ENCODE data around the gene ARHGAP35. TPM values are rescaled to one million over a fixed set of nuclear protein-coding genes. Genes with fewer than 3 reads are reported as not detected.
A peak's percentile ranks its signal among the peaks of the same experiment; 100 is the strongest.

Gene ARHGAP35
- total and polyA plus RNA-seq, 2 donors (not counting 3 experiments of a cell fraction or from before 2014, with no cell fraction given), result 25.7 to 51.3 TPM

DNA sequence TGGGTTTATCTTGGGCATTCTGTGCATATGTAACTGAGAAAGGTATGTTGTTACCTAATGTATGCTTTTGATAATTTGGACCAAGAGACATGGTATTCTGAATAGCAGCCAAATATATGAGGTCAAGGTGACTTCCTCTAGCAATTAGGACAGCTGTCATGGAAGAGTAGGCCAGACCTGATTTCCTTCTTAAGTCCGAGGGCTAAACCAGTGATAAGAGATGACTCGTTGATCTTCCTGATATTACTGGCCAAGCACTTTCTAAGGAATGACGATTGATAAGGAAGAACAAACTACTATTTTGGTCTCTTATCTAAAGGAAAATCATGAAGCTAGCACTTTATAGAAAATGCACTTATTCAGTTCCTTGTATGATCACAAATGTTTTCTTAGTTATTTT, 42.7 kb downstream of the ARHGAP35 start:
- Histone ChIP-seq H3K27ac (ENCODE audit: insufficient read depth, low read depth, low read length) (no peak overlapping the region), H3K9ac (replicated peaks; ENCODE audit: extremely low read depth, insufficient read depth, low read length) (no peak overlapping the region), H3K4me3 (replicated peaks in 1 of 3; ENCODE audit: insufficient read depth in 1 of 3, low read depth in 1 of 3, low read length in 3 of 3) (no peak overlapping the region), H4K20me1 (replicated peaks; ENCODE audit: control insufficient read depth, extremely low read depth, insufficient read depth, low read length) (peaks cover 12% of the 10 kb centered on the region), H3K9me1 (replicated peaks; ENCODE audit: control insufficient read depth, extremely low read depth, insufficient read depth, low read length) (no peaks in the 10 kb centered on the region), H3K79me2 (ENCODE audit: control insufficient read depth, insufficient read depth, low read length) (peaks cover 37% of the 10 kb centered on the region), H2AFZ (ENCODE audit: low read depth, low read length) (no peak overlapping the region), H3K4me1 (ENCODE audit: control insufficient read depth, extremely low read depth, insufficient read depth, low read length) (peaks cover 30% of the 10 kb centered on the region), H3K27me3 (ENCODE audit: control insufficient read depth in 2 of 2, insufficient read depth in 2 of 2, low read length in 2 of 2) (no peaks in the 10 kb centered on the region), H3K36me3 (ENCODE audit: control insufficient read depth in 2 of 2, extremely low read depth in 1 of 2, insufficient read depth in 2 of 2, low read length in 2 of 2) (no peaks in the 10 kb centered on the region), H3K9me3 (replicated peaks; ENCODE audit: control insufficient read depth, insufficient read depth, low read length) (no peaks in the 10 kb centered on the region), H3K4me2 (ENCODE audit: insufficient read depth, low read length) (peak overlapping the region; percentile 37)
- dilution Hi-C loops (cut with MboI; ENCODE audit: extremely low pct_ligation_motif_present, low sequenced_read_pairs), result no loop called here
- no TSS peak for BruUV-seq (replicated peaks)
- TF ChIP-seq GATA2 (IDR thresholded peaks at IDR 0.05; ENCODE audit: insufficient read depth, insufficient read length, low read depth, low read length) (peak; percentile 92), EZH2 (IDR thresholded peaks at IDR 0.05; ENCODE audit: borderline replicate concordance, low read depth, low read length, severe bottlenecking) (no peak), MYC (IDR thresholded peaks at IDR 0.05; ENCODE audit: low read depth, low read length) (no peak), POLR2AphosphoS5 (IDR thresholded peaks at IDR 0.05; ENCODE audit: insufficient read depth, low read depth, low read length) (no peak), FOS (IDR thresholded peaks at IDR 0.05; ENCODE audit: borderline replicate concordance, insufficient read depth, low read length) (peak; percentile 23)
- ChIA-PET POLR2A (no interaction called here), CTCF (interaction anchor here (1.1 to 3.4 kb wide), 4 partner anchors 10 to 88 kb away, joined by 3 to 10 read pairs (median 8); no protein-coding TSS in a partner anchor)
- intact Hi-C loops (cut with micrococcal nuclease), result no loop called here
- FAIRE-seq (no peak), DNase-seq (ENCODE audit: low read depth, low spot score) (peak; percentile 37)

DNA sequence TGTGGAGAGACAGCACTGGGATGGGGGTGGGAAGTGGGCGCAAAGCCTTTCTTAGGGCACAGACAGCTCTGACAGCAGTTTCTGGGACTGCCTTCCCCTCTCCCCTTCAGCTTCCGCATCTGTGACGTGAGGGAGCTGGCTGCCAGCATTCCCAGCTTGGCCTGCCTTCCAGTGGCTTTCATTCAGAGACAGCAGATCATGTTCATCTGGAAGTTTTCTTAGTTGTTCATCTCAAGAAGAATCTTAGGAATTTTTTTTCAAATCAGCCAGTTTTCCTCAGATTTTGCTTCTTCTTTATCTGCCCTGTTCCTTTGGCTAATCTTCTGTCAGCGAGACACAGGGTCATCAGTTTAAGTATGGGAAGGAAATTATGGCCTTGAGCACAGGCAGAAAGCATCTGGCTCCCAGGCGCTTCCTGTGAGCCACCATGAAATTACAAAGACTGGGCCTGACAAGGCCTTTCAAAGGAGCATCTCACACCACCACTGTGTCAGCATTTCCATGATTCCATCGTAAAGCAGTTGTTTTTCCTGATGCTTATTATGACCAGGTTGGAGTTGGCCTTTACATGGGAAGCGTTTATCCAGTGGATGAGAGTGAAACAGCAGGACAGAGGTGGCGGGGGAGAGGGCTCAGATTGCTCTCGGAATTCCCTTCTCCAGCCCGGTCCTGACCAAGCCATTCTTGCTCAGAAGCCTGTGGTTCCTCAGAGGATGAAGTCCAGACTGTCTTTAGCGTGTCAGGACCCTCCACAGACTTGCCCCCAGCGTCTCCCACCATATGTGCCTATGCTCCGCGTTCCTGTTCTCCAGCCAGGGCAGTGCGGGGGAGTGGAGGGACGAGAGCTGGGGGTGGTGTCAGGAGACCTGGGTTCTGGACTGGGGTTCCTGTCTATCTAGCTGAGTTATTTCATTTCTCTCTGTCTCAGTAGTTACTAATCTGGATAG, 43.6 kb downstream of the ARHGAP35 start:
- Histone ChIP-seq H4K20me1 (replicated peaks; ENCODE audit: control insufficient read depth, extremely low read depth, insufficient read depth, low read length) (peaks cover 8% of the 10 kb centered on the region), H3K36me3 (ENCODE audit: control insufficient read depth in 2 of 2, extremely low read depth in 1 of 2, insufficient read depth in 2 of 2, low read length in 2 of 2) (no peaks in the 10 kb centered on the region), H3K4me2 (ENCODE audit: insufficient read depth, low read length) (peak overlapping the region; percentile 37), H3K9ac (replicated peaks; ENCODE audit: extremely low read depth, insufficient read depth, low read length) (no peak overlapping the region), H3K27me3 (ENCODE audit: control insufficient read depth in 2 of 2, insufficient read depth in 2 of 2, low read length in 2 of 2) (no peaks in the 10 kb centered on the region), H3K4me1 (ENCODE audit: control insufficient read depth, extremely low read depth, insufficient read depth, low read length) (peaks cover 30% of the 10 kb centered on the region), H3K9me1 (replicated peaks; ENCODE audit: control insufficient read depth, extremely low read depth, insufficient read depth, low read length) (no peaks in the 10 kb centered on the region), H3K79me2 (ENCODE audit: control insufficient read depth, insufficient read depth, low read length) (peaks cover 34% of the 10 kb centered on the region), H3K27ac (ENCODE audit: insufficient read depth, low read depth, low read length) (peak overlapping the region; percentile 27), H3K9me3 (replicated peaks; ENCODE audit: control insufficient read depth, insufficient read depth, low read length) (no peaks in the 10 kb centered on the region), H2AFZ (ENCODE audit: low read depth, low read length) (no peak overlapping the region), H3K4me3 (replicated peaks in 1 of 3; ENCODE audit: insufficient read depth in 1 of 3, low read depth in 1 of 3, low read length in 3 of 3) (no peak overlapping the region)
- DNase-seq (ENCODE audit: low read depth, low spot score) (peak; percentile 49), FAIRE-seq (peak; percentile 48)
- TF ChIP-seq FOS (IDR thresholded peaks at IDR 0.05; ENCODE audit: borderline replicate concordance, insufficient read depth, low read length) (no peak), POLR2A (IDR thresholded peaks at IDR 0.05; ENCODE audit: low read depth, low read length) (no peak), GATA2 (IDR thresholded peaks at IDR 0.05; ENCODE audit: insufficient read depth, insufficient read length, low read depth, low read length) (peak; percentile 33), MYC (IDR thresholded peaks at IDR 0.05; ENCODE audit: low read depth, low read length) (no peak)
- TF ChIP-seq, protein P1, sequence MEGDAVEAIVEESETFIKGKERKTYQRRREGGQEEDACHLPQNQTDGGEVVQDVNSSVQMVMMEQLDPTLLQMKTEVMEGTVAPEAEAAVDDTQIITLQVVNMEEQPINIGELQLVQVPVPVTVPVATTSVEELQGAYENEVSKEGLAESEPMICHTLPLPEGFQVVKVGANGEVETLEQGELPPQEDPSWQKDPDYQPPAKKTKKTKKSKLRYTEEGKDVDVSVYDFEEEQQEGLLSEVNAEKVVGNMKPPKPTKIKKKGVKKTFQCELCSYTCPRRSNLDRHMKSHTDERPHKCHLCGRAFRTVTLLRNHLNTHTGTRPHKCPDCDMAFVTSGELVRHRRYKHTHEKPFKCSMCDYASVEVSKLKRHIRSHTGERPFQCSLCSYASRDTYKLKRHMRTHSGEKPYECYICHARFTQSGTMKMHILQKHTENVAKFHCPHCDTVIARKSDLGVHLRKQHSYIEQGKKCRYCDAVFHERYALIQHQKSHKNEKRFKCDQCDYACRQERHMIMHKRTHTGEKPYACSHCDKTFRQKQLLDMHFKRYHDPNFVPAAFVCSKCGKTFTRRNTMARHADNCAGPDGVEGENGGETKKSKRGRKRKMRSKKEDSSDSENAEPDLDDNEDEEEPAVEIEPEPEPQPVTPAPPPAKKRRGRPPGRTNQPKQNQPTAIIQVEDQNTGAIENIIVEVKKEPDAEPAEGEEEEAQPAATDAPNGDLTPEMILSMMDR (IDR thresholded peaks at IDR 0.05; ENCODE audit: extremely low read depth in 1 of 2, insufficient read depth in 1 of 2, low read depth in 1 of 2, low read length in 2 of 2), result no peak
- TF ChIP-seq, protein P2, sequence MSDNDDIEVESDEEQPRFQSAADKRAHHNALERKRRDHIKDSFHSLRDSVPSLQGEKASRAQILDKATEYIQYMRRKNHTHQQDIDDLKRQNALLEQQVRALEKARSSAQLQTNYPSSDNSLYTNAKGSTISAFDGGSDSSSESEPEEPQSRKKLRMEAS (IDR thresholded peaks at IDR 0.05; ENCODE audit: insufficient read depth, insufficient read length), result no peak
- intact Hi-C loops (cut with micrococcal nuclease) (loop anchor here (2.0 kb wide), 1 partner anchor 42 kb away; no protein-coding TSS in a partner anchor), dilution Hi-C loops (cut with MboI; ENCODE audit: extremely low pct_ligation_motif_present, low sequenced_read_pairs) (no loop called here)
- POLR2A ChIA-PET, result no interaction called here
- BruUV-seq (replicated peaks), result no TSS peak
- CTCF ChIA-PET, result interaction anchor here (1.1 to 3.4 kb wide), 4 partner anchors 9 to 87 kb away, joined by 3 to 10 read pairs (median 8); no protein-coding TSS in a partner anchor
